ENCODE data around the gene MRPS33.

Gene MRPS33

GRCh38 chr7:141011443-141011842 lies 3.3 kb downstream of the MRPS33 start:
- no peak overlapping the region for H3K9ac ChIP-seq (ENCODE audit: low read length)
- H3K4me3 ChIP-seq (ENCODE audit: low read length) = no peak overlapping the region
- H2AFZ ChIP-seq (ENCODE audit: low read depth, low read length) = no peak overlapping the region
- TF ChIP-seq CTCF (IDR thresholded peaks at IDR 0.05; ENCODE audit: low read depth, low read length) (no peak), EZH2phosphoT487 (IDR thresholded peaks at IDR 0.05; ENCODE audit: low read depth) (no peak)
- no peaks in the 10 kb centered on the region for H3K27me3 ChIP-seq (ENCODE audit: low read depth, low read length)
- H3K4me1 ChIP-seq (ENCODE audit: low read length) = peaks cover 14% of the 10 kb centered on the region
- peaks cover 13% of the 10 kb centered on the region for H3K36me3 ChIP-seq (replicated peaks; ENCODE audit: low read depth, low read length)
- H3K79me2 ChIP-seq (ENCODE audit: low read length) = peaks cover 16% of the 10 kb centered on the region
- H3K9me3 ChIP-seq (ENCODE audit: insufficient read depth, low read length) = peaks cover 4% of the 10 kb centered on the region; the same call in 1 of the 2 replicates
- H3K27ac ChIP-seq (ENCODE audit: low read length) = no peak overlapping the region
- H4K20me1 ChIP-seq (ENCODE audit: insufficient read depth, low read length) = no peaks in the 10 kb centered on the region
- H3K4me2 ChIP-seq (ENCODE audit: low read length) = no peak overlapping the region

GRCh38 chr7:141003172-141004065 lies 11.3 kb downstream of the MRPS33 start:
- TF ChIP-seq CTCF (IDR thresholded peaks at IDR 0.05; ENCODE audit: low read depth, low read length) (no peak), EZH2phosphoT487 (IDR thresholded peaks at IDR 0.05; ENCODE audit: low read depth) (no peak)
- Histone ChIP-seq H2AFZ (ENCODE audit: low read depth, low read length) (no peak overlapping the region), H3K4me3 (ENCODE audit: low read length) (no peak overlapping the region), H4K20me1 (ENCODE audit: insufficient read depth, low read length) (no peaks in the 10 kb centered on the region), H3K4me2 (ENCODE audit: low read length) (no peak overlapping the region), H3K9ac (ENCODE audit: low read length) (no peak overlapping the region), H3K4me1 (ENCODE audit: low read length) (no peaks in the 10 kb centered on the region), H3K36me3 (replicated peaks; ENCODE audit: low read depth, low read length) (peaks cover 12% of the 10 kb centered on the region), H3K79me2 (ENCODE audit: low read length) (no peaks in the 10 kb centered on the region), H3K27me3 (ENCODE audit: low read depth, low read length) (peaks cover 5% of the 10 kb centered on the region; the same call in 1 of the 2 replicates), H3K27ac (ENCODE audit: low read length) (no peak overlapping the region), H3K9me3 (ENCODE audit: insufficient read depth, low read length) (no peaks in the 10 kb centered on the region)

DNA sequence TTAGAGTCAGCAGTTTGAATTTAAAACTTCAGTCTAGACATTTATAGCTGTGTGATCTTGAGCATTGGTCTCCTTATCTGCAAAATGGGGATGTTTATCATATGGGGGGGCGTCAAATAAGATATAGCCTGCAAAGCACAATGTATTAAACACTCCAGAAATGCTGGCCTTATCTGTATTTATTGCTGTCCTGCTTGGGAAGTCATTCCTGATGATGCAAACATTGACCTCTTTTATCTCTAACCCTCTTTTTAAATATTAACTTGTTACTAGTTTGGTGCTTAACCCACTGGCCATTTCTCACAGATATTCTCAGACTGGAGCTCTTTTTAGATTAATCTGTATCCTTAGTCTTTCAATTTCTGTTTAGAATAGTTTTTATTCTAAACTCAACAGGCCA lies 13.2 kb downstream of the MRPS33 start:
- TF ChIP-seq CTCF (IDR thresholded peaks at IDR 0.05; ENCODE audit: low read depth, low read length) = no peak
- Histone ChIP-seq H3K4me2 (ENCODE audit: low read length) (no peak overlapping the region), H3K27me3 (ENCODE audit: low read depth, low read length) (peaks cover 15% of the 10 kb centered on the region; the same call in 1 of the 2 replicates), H3K79me2 (ENCODE audit: low read length) (no peaks in the 10 kb centered on the region), H3K9me3 (ENCODE audit: insufficient read depth, low read length) (no peaks in the 10 kb centered on the region), H3K9ac (ENCODE audit: low read length) (no peak overlapping the region), H3K27ac (ENCODE audit: low read length) (no peak overlapping the region), H3K36me3 (replicated peaks; ENCODE audit: low read depth, low read length) (peaks cover 5% of the 10 kb centered on the region), H3K4me1 (ENCODE audit: low read length) (no peaks in the 10 kb centered on the region), H2AFZ (ENCODE audit: low read depth, low read length) (no peak overlapping the region), H3K4me3 (ENCODE audit: low read length) (no peak overlapping the region), H4K20me1 (ENCODE audit: insufficient read depth, low read length) (no peaks in the 10 kb centered on the region)

DNA sequence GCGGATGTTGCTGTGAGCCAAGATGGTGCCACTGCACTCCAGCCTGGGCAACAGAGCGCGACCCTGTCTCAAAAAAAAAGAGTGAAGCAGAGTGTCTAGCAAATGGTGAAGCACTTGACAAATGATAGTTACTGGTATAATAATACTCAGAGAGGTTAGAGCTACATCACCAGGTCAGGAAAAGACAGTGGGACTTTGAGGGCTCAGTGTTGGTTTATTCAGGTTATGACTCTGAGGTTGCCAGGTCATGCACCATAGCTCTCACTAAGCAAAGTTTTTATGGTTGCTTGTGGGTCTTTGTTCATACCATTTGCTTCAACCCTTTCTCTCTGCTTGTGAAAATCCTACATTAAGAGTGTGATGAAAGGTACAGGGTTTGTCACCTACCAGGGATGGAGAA lies 13.6 kb downstream of the MRPS33 start:
- no peaks in the 10 kb centered on the region for H3K4me1 ChIP-seq (ENCODE audit: low read length)
- H3K9me3 ChIP-seq (ENCODE audit: insufficient read depth, low read length) = no peaks in the 10 kb centered on the region
- no peak overlapping the region for H3K4me3 ChIP-seq (ENCODE audit: low read length)
- H3K79me2 ChIP-seq (ENCODE audit: low read length) = no peaks in the 10 kb centered on the region
- no peaks in the 10 kb centered on the region for H4K20me1 ChIP-seq (ENCODE audit: insufficient read depth, low read length)
- no peak overlapping the region for H2AFZ ChIP-seq (ENCODE audit: low read depth, low read length)
- no peak overlapping the region for H3K27ac ChIP-seq (ENCODE audit: low read length)
- H3K36me3 ChIP-seq (replicated peaks; ENCODE audit: low read depth, low read length) = peaks cover 3% of the 10 kb centered on the region
- peaks cover 17% of the 10 kb centered on the region; the same call in 1 of the 2 replicates for H3K27me3 ChIP-seq (ENCODE audit: low read depth, low read length)
- TF ChIP-seq EZH2phosphoT487 (IDR thresholded peaks at IDR 0.05; ENCODE audit: low read depth) (no peak), CTCF (IDR thresholded peaks at IDR 0.05; ENCODE audit: low read depth, low read length) (no peak)
- H3K4me2 ChIP-seq (ENCODE audit: low read length) = no peak overlapping the region
- H3K9ac ChIP-seq (ENCODE audit: low read length) = no peak overlapping the region
